Hepatocyte (in vitro differentiated cells): ENCODE results near the gene HS2ST1. TPM values are rescaled to one million over a fixed set of nuclear protein-coding genes. Genes with fewer than 3 reads are reported as not detected.

Source experiments
- DNase-seq: peaks from one replicate; pipeline ENCODE4 v3.0.0-alpha.2; 2016; ENCODE audit warnings: low spot score
- H2AFZ ChIP-seq: fragments of 200-600 bp; sonication (generic); 2 replicates; pipeline ENCODE4 v1.6.0; 2016; ENCODE audit warnings: antibody characterized with exemption, mild to moderate bottlenecking
- H3K27ac ChIP-seq: fragments of 200-600 bp; sonication (generic); 2 replicates; pipeline ENCODE4 v1.5.1; 2016; ENCODE audit warnings: mild to moderate bottlenecking
- H3K27me3 ChIP-seq: fragments of 200-600 bp; sonication (generic); 2 replicates; pipeline ENCODE4 v1.6.1; 2016
- H3K36me3 ChIP-seq: fragments of 200-600 bp; sonication (generic); replicated peaks from 2 replicates; pipeline ENCODE4 v1.5.1; 2016; ENCODE audit warnings: low read depth; ENCODE audit not compliant: insufficient read depth
- H3K4me1 ChIP-seq: fragments of 200-600 bp; sonication (generic); 2 replicates; pipeline ENCODE4 v1.5.1; 2016; ENCODE audit warnings: mild to moderate bottlenecking, moderate library complexity; ENCODE audit not compliant: insufficient read depth
- H3K4me2 ChIP-seq: fragments of 200-600 bp; sonication (generic); 2 replicates; pipeline ENCODE4 v1.6.0; 2016
- H3K4me3 ChIP-seq: fragments of 200-600 bp; sonication (generic); 2 replicates; pipeline ENCODE4 v1.5.1; 2016; ENCODE audit warnings: mild to moderate bottlenecking
- H3K79me2 ChIP-seq: fragments of 200-600 bp; sonication (generic); 2 replicates; pipeline ENCODE4 v1.6.0; 2017; ENCODE audit warnings: mild to moderate bottlenecking
- H3K9me2 ChIP-seq: fragments of 200-600 bp; sonication (generic); replicated peaks from 2 replicates; pipeline ENCODE4 v1.6.0; 2017; ENCODE audit warnings: mild to moderate bottlenecking; ENCODE audit not compliant: insufficient read depth
- H3K9me3 ChIP-seq: fragments of 200-600 bp; sonication (generic); 2 replicates; pipeline ENCODE4 v1.5.1; 2016; ENCODE audit warnings: low read depth, mild to moderate bottlenecking
- H4K20me1 ChIP-seq: fragments of 200-600 bp; sonication (generic); 2 replicates; pipeline ENCODE4 v1.6.0; 2016; ENCODE audit warnings: mild to moderate bottlenecking; ENCODE audit not compliant: insufficient read depth, poor library complexity, severe bottlenecking
- CTCF ChIP-seq: fragments of 200-600 bp; sonication (generic); IDR thresholded peaks from 2 replicates; pipeline ENCODE4 v1.5.1; 2016; ENCODE audit warnings: antibody characterized with exemption, mild to moderate bottlenecking; ENCODE audit not compliant: poor library complexity
- EZH2 ChIP-seq: fragments of 200-600 bp; sonication (generic); IDR thresholded peaks from 2 replicates; pipeline ENCODE4 v1.6.1; 2016; ENCODE audit warnings: antibody characterized with exemption, mild to moderate bottlenecking, borderline replicate concordance
- EZH2phosphoT487 ChIP-seq: fragments of 200-600 bp; sonication (generic); IDR thresholded peaks from one replicate; pipeline ENCODE4 v1.6.1; 2018; ENCODE audit warnings: antibody characterized with exemption, mild to moderate bottlenecking, low read depth, moderate library complexity; ENCODE audit not compliant: unreplicated experiment, severe bottlenecking
- WGBS: methylation state at CpG from one replicate; pipeline ENCODE4 v1.1.6; 2016; ENCODE audit warnings: low lambda C conversion rate; ENCODE audit errors: missing lambda C conversion rate; 5-methylcytosine and 5-hydroxymethylcytosine counted together
- polyA plus RNA-seq: library from polyadenylated mRNA; unstranded; fragments of >200 nt; fragmentation: Nextera tagmentation; extraction: Ambion mirVana; gene quantifications from 2 replicates; pipeline ENCODE4 v1.2.1, GENCODE V29; 2016
- total RNA-seq: library from RNA; depleted of rRNA; stranded (reverse); fragments of >200 nt; gene quantifications from 2 replicates; pipeline ENCODE4 v1.2.3, GENCODE V29; 2014

Gene HS2ST1
- total and polyA plus RNA-seq, 2 experiments from 2014 or later = 19.1 to 42.3 TPM

GRCh38 chr1:87100271-87100670 lies 185.8 kb downstream of the HS2ST1 start:
- H3K27ac ChIP-seq = no peak overlapping the region
- H3K4me1 ChIP-seq = peaks cover 13% of the 10 kb centered on the region
- 100% methylated on average over 1 of the region's 1 CpG for WGBS
- H4K20me1 ChIP-seq = no peaks in the 10 kb centered on the region
- no peaks in the 10 kb centered on the region for H3K27me3 ChIP-seq
- no peaks in the 10 kb centered on the region for H3K9me3 ChIP-seq
- no peak overlapping the region for H3K4me2 ChIP-seq
- TF ChIP-seq EZH2phosphoT487 (no peak), EZH2 (no peak), CTCF (no peak)
- H3K9me2 ChIP-seq = no peaks in the 10 kb centered on the region
- H3K79me2 ChIP-seq = no peaks in the 10 kb centered on the region
- H2AFZ ChIP-seq = no peak overlapping the region
- DNase-seq = no peak
- H3K4me3 ChIP-seq = no peak overlapping the region
- H3K36me3 ChIP-seq = no peaks in the 10 kb centered on the region

- H3K36me3 ChIP-seq = no peaks in the 10 kb centered on the region
- H3K4me3 ChIP-seq = no peak overlapping the region
- no peak overlapping the region for H3K4me2 ChIP-seq
- no peaks in the 10 kb centered on the region for H4K20me1 ChIP-seq
- H2AFZ ChIP-seq = no peak overlapping the region
- no peaks in the 10 kb centered on the region for H3K9me2 ChIP-seq
- H3K27me3 ChIP-seq = no peaks in the 10 kb centered on the region
- no peaks in the 10 kb centered on the region for H3K79me2 ChIP-seq
- H3K4me1 ChIP-seq = peaks cover 13% of the 10 kb centered on the region
- TF ChIP-seq EZH2phosphoT487 = no peak
- no peak for TF ChIP-seq EZH2
- TF ChIP-seq CTCF = no peak
- peak overlapping the region; percentile 45 for H3K27ac ChIP-seq
- DNase-seq = no peak
- H3K9me3 ChIP-seq = no peaks in the 10 kb centered on the region
Observed at GRCh38 chr1:87103074-87103473, 188.6 kb downstream of the HS2ST1 start.

GRCh38 chr1:87104140-87104539 lies 189.7 kb downstream of the HS2ST1 start:
- no peaks in the 10 kb centered on the region for H3K9me2 ChIP-seq
- H3K9me3 ChIP-seq = no peaks in the 10 kb centered on the region
- no peak overlapping the region for H3K4me3 ChIP-seq
- no peaks in the 10 kb centered on the region for H3K36me3 ChIP-seq
- DNase-seq = no peak
- 42% methylated on average over 1 of the region's 1 CpG for WGBS
- no peaks in the 10 kb centered on the region for H4K20me1 ChIP-seq
- H3K27ac ChIP-seq = peak overlapping the region; percentile 45
- no peak overlapping the region for H3K4me2 ChIP-seq
- no peaks in the 10 kb centered on the region for H3K27me3 ChIP-seq
- peaks cover 13% of the 10 kb centered on the region for H3K4me1 ChIP-seq
- no peaks in the 10 kb centered on the region for H3K79me2 ChIP-seq
- no peak for TF ChIP-seq EZH2phosphoT487
- no peak for TF ChIP-seq CTCF
- no peak for TF ChIP-seq EZH2
- H2AFZ ChIP-seq = no peak overlapping the region

- Histone ChIP-seq H4K20me1 (no peaks in the 10 kb centered on the region), H2AFZ (no peak overlapping the region), H3K9me3 (no peaks in the 10 kb centered on the region), H3K4me1 (peaks cover 13% of the 10 kb centered on the region), H3K27ac (no peak overlapping the region), H3K36me3 (no peaks in the 10 kb centered on the region), H3K27me3 (no peaks in the 10 kb centered on the region), H3K9me2 (no peaks in the 10 kb centered on the region), H3K4me3 (no peak overlapping the region), H3K4me2 (no peak overlapping the region), H3K79me2 (no peaks in the 10 kb centered on the region)
- TF ChIP-seq EZH2 (no peak), EZH2phosphoT487 (no peak), CTCF (no peak)
- DNase-seq = no peak
Observed at GRCh38 chr1:87104945-87105344, 190.5 kb downstream of the HS2ST1 start.
